Liver (tissue), 9 donors: ENCODE measurements around the gene NMU. TPM values are rescaled to one million over a fixed set of nuclear protein-coding genes. Genes with fewer than 3 reads are reported as not detected.
"Not testable (repeated sequence)": the region's sequence is repeated elsewhere in the genome, so short reads cannot be mapped to it uniquely, and the experiment has no call there.

Experiments used
- DNase-seq: peaks from one replicate; pipeline ENCODE4 v3.0.0-alpha.2; 2017; ENCODE audit warnings: low spot score
- H3K27ac ChIP-seq, 2 donors: one replicate each; pipeline ENCODE4 v1.7.0; 2013; ENCODE audit warnings: inconsistent platforms in 2 of 2, low read length in 2 of 2, control low read depth in 1 of 2, low read depth in 1 of 2, mild to moderate bottlenecking in 1 of 2
- H3K27me3 ChIP-seq, 4 donors: one replicate each; pipeline versions ENCODE4 v1.6.1 to v1.7.0; 2013; ENCODE audit warnings: low read length in 3 of 4, inconsistent platforms in 1 of 4, mild to moderate bottlenecking in 1 of 4, moderate library complexity in 1 of 4; ENCODE audit not compliant: control insufficient read depth in 4 of 4, insufficient read depth in 4 of 4
- H3K36me3 ChIP-seq, 4 donors: one replicate each; pipeline versions ENCODE4 v1.6.1 to v1.7.0; 2013; ENCODE audit warnings: low read length in 3 of 4, mild to moderate bottlenecking in 3 of 4, low read depth in 1 of 4, moderate library complexity in 1 of 4; ENCODE audit not compliant: control insufficient read depth in 4 of 4, insufficient read depth in 3 of 4
- H3K4me1 ChIP-seq, 4 donors: one replicate each; pipeline versions ENCODE4 v1.6.1 to v1.7.0; 2013; ENCODE audit warnings: low read length in 3 of 4, mild to moderate bottlenecking in 3 of 4, moderate library complexity in 1 of 4; ENCODE audit not compliant: control insufficient read depth in 4 of 4, insufficient read depth in 4 of 4
- H3K4me3 ChIP-seq, 3 donors: one replicate each; pipeline versions ENCODE4 v1.6.1 to v1.7.0; 2013; ENCODE audit warnings: low read length in 3 of 3, control low read depth in 1 of 3, low read depth in 1 of 3, mild to moderate bottlenecking in 1 of 3
- H3K9ac ChIP-seq, 2 donors: one replicate each; pipeline ENCODE4 v1.7.0; 2013; ENCODE audit warnings: low read length in 2 of 2, mild to moderate bottlenecking in 2 of 2, moderate library complexity in 2 of 2, control low read depth in 1 of 2, low read depth in 1 of 2
- H3K9me3 ChIP-seq, 4 donors: one replicate each; pipeline versions ENCODE4 v1.6.1 to v1.7.0; 2013; ENCODE audit warnings: low read length in 3 of 4; ENCODE audit not compliant: control insufficient read depth in 4 of 4
- ATF3 ChIP-seq: IDR thresholded peaks from 2 replicates; pipeline ENCODE4 v1.6.1; 2016; ENCODE audit warnings: antibody characterized with exemption
- CTCF ChIP-seq: fragments of 150-350 bp; IDR thresholded peaks from 2 replicates; pipeline ENCODE4 v1.5.1; 2017; ENCODE audit warnings: improper control_type of control experiment, low read depth, low read length; ENCODE audit not compliant: missing input control
- EGR1 ChIP-seq, 2 donors: IDR thresholded peaks; 2 replicates each; pipeline ENCODE4 v1.6.1; 2016 to 2018; ENCODE audit warnings: antibody characterized with exemption in 2 of 2, low read depth in 2 of 2
- FOXA2 ChIP-seq: IDR thresholded peaks from 2 replicates; pipeline ENCODE4 v1.6.1; 2016; ENCODE audit warnings: antibody characterized with exemption
- GABPA ChIP-seq, 2 donors: IDR thresholded peaks in 1 of 2; conservative IDR thresholded peaks in 1 of 2; 2 replicates each; pipeline ENCODE4 v1.6.1; 2016; ENCODE audit warnings: antibody characterized with exemption in 2 of 2, mild to moderate bottlenecking in 1 of 2, moderate library complexity in 1 of 2
- HNF4A ChIP-seq, 2 donors: conservative IDR thresholded peaks; 2 replicates each; pipeline ENCODE4 v1.6.1; 2016; ENCODE audit warnings: antibody characterized with exemption in 2 of 2, mild to moderate bottlenecking in 2 of 2
- HNF4G ChIP-seq: IDR thresholded peaks from 2 replicates; pipeline ENCODE4 v1.6.1; 2016; ENCODE audit warnings: antibody characterized with exemption
- JUND ChIP-seq, 2 donors: IDR thresholded peaks; 2 replicates each; pipeline ENCODE4 v1.6.1; 2016; ENCODE audit warnings: antibody characterized with exemption in 2 of 2
- MAX ChIP-seq: IDR thresholded peaks from 2 replicates; pipeline ENCODE4 v1.6.1; 2016; ENCODE audit warnings: antibody characterized with exemption
- RAD21 ChIP-seq, 2 donors: IDR thresholded peaks; 2 replicates each; pipeline ENCODE4 v1.6.1; 2016; ENCODE audit warnings: antibody characterized with exemption in 2 of 2, mild to moderate bottlenecking in 2 of 2
- REST ChIP-seq: IDR thresholded peaks from 2 replicates; pipeline ENCODE4 v1.6.1; 2016; ENCODE audit warnings: antibody characterized with exemption, mild to moderate bottlenecking
- TAF1 ChIP-seq: conservative IDR thresholded peaks from 2 replicates; pipeline ENCODE4 v1.6.1; 2016; ENCODE audit warnings: antibody characterized with exemption, mild to moderate bottlenecking
- ZBTB33 ChIP-seq: IDR thresholded peaks from 2 replicates; pipeline ENCODE4 v1.6.1; 2016; ENCODE audit warnings: antibody characterized with exemption
- WGBS: extraction: QIAGEN DNeasy Blood & Tissue Kit; methylation state at CpG from one replicate; pipeline ENCODE4 v1.1.7; 2013; 5-methylcytosine and 5-hydroxymethylcytosine counted together
- polyA plus RNA-seq, 2 donors: library from polyadenylated mRNA; stranded (reverse) in 1 of 2; unstranded in 1 of 2; fragments of 200-250 nt in 1 of 2; fragments of >200 nt in 1 of 2; fragmentation: Nextera tagmentation in 1 of 2; extraction: Ambion mirVana in 1 of 2; gene quantifications; one replicate each; pipeline versions ENCODE4 v1.2.1 to v1.2.3, GENCODE V29; 2013 to 2015
- total RNA-seq, 2 donors: library from RNA; depleted of rRNA; stranded (reverse); fragments of >200 nt; gene quantifications; one replicate each; pipeline ENCODE4 v1.2.3, GENCODE V29; 2014
- donor health status: healthy.
- donor health status: healthy.
- donor health status: healthy.
- donor health status: healthy.
- donor health status: healthy.

The NMU gene
- total and polyA plus RNA-seq, 4 donors, result 1.6 TPM; not detected in 3

GRCh38 chr4:55592014-55592413 is 44.1 kb downstream of the NMU start, which contains the start of gene PDCL2:
PDCL2 (minus strand) TSS chr4:55592245; CDS start chr4:55592109, 136 bp downstream.
- no peaks in the 10 kb centered on the region for H3K4me1 ChIP-seq
- H3K4me3 ChIP-seq, result no peak within 1 kb of the TSS
- H3K27ac ChIP-seq, result no peak within 1 kb of the TSS
- peaks cover 2 to 5% (median 4%) of the 10 kb centered on the region in 4 donors for H3K9me3 ChIP-seq
- H3K27me3 ChIP-seq, result no peaks in the 10 kb centered on the region
- no peak within 1 kb of the TSS for H3K9ac ChIP-seq
- H3K36me3 ChIP-seq, result no peaks in the 10 kb centered on the region
- 93% methylated on average over 24 of the region's 24 CpGs for WGBS
- DNase-seq, result no peak
- no peak for TF ChIP-seq ATF3
- no peak for TF ChIP-seq TAF1
- no peak for TF ChIP-seq RAD21 (IDR thresholded peaks at IDR 0.05)
- TF ChIP-seq GABPA (IDR thresholded peaks at IDR 0.05 in 1 of 2, conservative IDR thresholded peaks at IDR 0.05 in 1 of 2), result no peak
- no peak for TF ChIP-seq HNF4G
- no peak for TF ChIP-seq MAX

GRCh38 chr4:55588160-55588559 is 47.9 kb downstream of the NMU start:
- TF ChIP-seq FOXA2, result no peak
- TF ChIP-seq MAX, result no peak
- TF ChIP-seq TAF1, result no peak
- TF ChIP-seq GABPA (IDR thresholded peaks at IDR 0.05 in 1 of 2, conservative IDR thresholded peaks at IDR 0.05 in 1 of 2), result no peak
- TF ChIP-seq EGR1 (IDR thresholded peaks at IDR 0.05; ENCODE audit: low read depth in 2 of 2), result no peak
- no peak for TF ChIP-seq ATF3
- TF ChIP-seq REST, result no peak
- no peak for TF ChIP-seq JUND (IDR thresholded peaks at IDR 0.05)
- no peak for TF ChIP-seq RAD21 (IDR thresholded peaks at IDR 0.05)
- TF ChIP-seq CTCF, result no peak
- TF ChIP-seq ZBTB33, result no peak
- no peak for TF ChIP-seq HNF4G
- no peak for TF ChIP-seq HNF4A (conservative IDR thresholded peaks at IDR 0.05)
- Histone ChIP-seq H3K4me1 (no peaks in the 10 kb centered on the region), H3K9ac (no peak overlapping the region), H3K27ac (no peak overlapping the region), H3K27me3 (no peaks in the 10 kb centered on the region), H3K9me3 (peaks cover 2 to 5% (median 4%) of the 10 kb centered on the region in 4 donors), H3K36me3 (no peaks in the 10 kb centered on the region), H3K4me3 (no peak overlapping the region)
- WGBS, result 61% methylated on average over 2 of the region's 2 CpGs
- DNase-seq, result no peak

- 94% methylated on average over 2 of the region's 2 CpGs for WGBS
These were observed 53.3 kb downstream of the NMU start for GRCh38 chr4:55582773-55583172.

More at GRCh38 chr4:55582773-55583172, 53.3 kb downstream of the NMU start:
- not testable (repeated sequence) for H3K9ac ChIP-seq, H3K9me3 ChIP-seq, DNase-seq, H3K36me3 ChIP-seq, H3K4me3 ChIP-seq, H3K4me1 ChIP-seq, H3K27ac ChIP-seq, H3K27me3 ChIP-seq
